Measurements from ENCODE around the gene APOBEC3F. TPM values are rescaled to one million over a fixed set of nuclear protein-coding genes. Genes with fewer than 3 reads are reported as not detected.
"Not testable (repeated sequence)": the region's sequence is repeated elsewhere in the genome, so short reads cannot be mapped to it uniquely, and the experiment has no call there.

APOBEC3F gene
- total RNA-seq (10 to 100 TPM; 12.5 to 40.4 (median 12.7) TPM), polyA plus RNA-seq (1 to 10 TPM; 4.9 to 9.1 TPM), total RNA-seq (9.4 reads per million, percentile 34 among the genes with 10 or more reads in this experiment)

GRCh38 chr22:39040538-39041296 is at the start of gene APOBEC3F:
APOBEC3F (plus strand) TSS chr22:39040864; CDS start chr22:39040961, 97 bp downstream.
- Mint-ChIP-seq H3K36me3 (peaks cover 0 to 15% (median 4%) of the 10 kb centered on the region in 5 donors), H3K4me3 (peak within 1 kb of the TSS; percentile 80 to 95 (median 88)), H3K27ac (peak within 1 kb of the TSS; percentile 84 to 93 (median 91)), H3K4me1 (peaks cover 28 to 48% (median 45%) of the 10 kb centered on the region in 7 donors)
- ATAC-seq (peak; percentile 96), DNase-seq (peak; percentile 47 to 70 (median 51))
- peaks cover 0 to 12% (median 0%) of the 10 kb centered on the region in 3 experiments for H3K36me3 ChIP-seq (ENCODE audit: control insufficient read depth in 2 of 3, insufficient read depth in 3 of 3, low read length in 3 of 3)
- H3K27me3 Mint-ChIP-seq; H3K9me3 Mint-ChIP-seq; H3K27me3 ChIP-seq (ENCODE audit: control insufficient read depth in 2 of 2, insufficient read depth in 2 of 2, low read length in 2 of 2); CTCF ChIA-PET; H3K9me3 ChIP-seq (ENCODE audit: control insufficient read depth in 2 of 3, low read length in 3 of 3): not testable (repeated sequence)
- POLR2A ChIA-PET, result interaction anchor here (0.8 to 1.5 kb wide), 3 partner anchors 8 to 27 kb away, joined by 3 to 6 read pairs (median 3); partner anchors contain the start of gene APOBEC3C
- peak within 1 kb of the TSS; percentile 77 for H3K27ac ChIP-seq (ENCODE audit: low read depth, low read length)
- peak within 1 kb of the TSS; percentile 51 for H3K4me3 ChIP-seq (ENCODE audit: low read length)
- intact Hi-C loops (cut with micrococcal nuclease), result loop anchor here (1.0 to 5.0 kb wide), 5 partner anchors 20 to 57 kb away; partner anchors contain the start of genes APOBEC3D (in 1 of the 2), APOBEC3G (in 1 of the 2) and APOBEC3H (in 1 of the 2)
- peaks cover 8 to 18% of the 10 kb centered on the region in 2 donors for H3K4me1 ChIP-seq (ENCODE audit: control insufficient read depth in 2 of 2, insufficient read depth in 2 of 2, low read length in 2 of 2)

GRCh38 chr22:38992871-38993371 is 47.7 kb upstream of the APOBEC3F start:
- Mint-ChIP-seq H3K4me3 (peak overlapping the region in 1 of 10 donors; percentile 34), H3K4me1 (peaks cover 5 to 34% (median 15%) of the 10 kb centered on the region in 7 donors), H3K27me3 (peaks cover 0 to 21% (median 4%) of the 10 kb centered on the region in 5 donors), H3K27ac (peak overlapping the region in 1 of 9 donors; percentile 85)
- DNase-seq; CTCF ChIA-PET; H3K9me3 Mint-ChIP-seq; intact Hi-C loops (cut with micrococcal nuclease); H3K36me3 ChIP-seq (ENCODE audit: control insufficient read depth in 2 of 3, insufficient read depth in 3 of 3, low read length in 3 of 3); H3K4me3 ChIP-seq (ENCODE audit: low read length); H3K4me1 ChIP-seq (ENCODE audit: control insufficient read depth in 2 of 2, insufficient read depth in 2 of 2, low read length in 2 of 2); H3K36me3 Mint-ChIP-seq; H3K9me3 ChIP-seq (ENCODE audit: control insufficient read depth in 2 of 3, low read length in 3 of 3); H3K27ac ChIP-seq (ENCODE audit: low read depth, low read length); ATAC-seq; H3K27me3 ChIP-seq (ENCODE audit: control insufficient read depth in 2 of 2, insufficient read depth in 2 of 2, low read length in 2 of 2); POLR2A ChIA-PET: not testable (repeated sequence)

- Mint-ChIP-seq H3K27ac (no peak overlapping the region), H3K4me3 (no peak overlapping the region), H3K9me3 (peaks cover 0 to 6% (median 3%) of the 10 kb centered on the region in 11 donors), H3K27me3 (peaks cover 0 to 33% (median 4%) of the 10 kb centered on the region in 5 donors), H3K4me1 (peaks cover 0 to 14% (median 5%) of the 10 kb centered on the region in 7 donors), H3K36me3 (peaks cover 0 to 3% (median 0%) of the 10 kb centered on the region in 5 donors)
- no peak for DNase-seq
- intact Hi-C loops (cut with micrococcal nuclease), result no loop called here
- ChIA-PET CTCF (no interaction called here), POLR2A (no interaction called here)
- H3K9me3 ChIP-seq (ENCODE audit: control insufficient read depth in 2 of 3, low read length in 3 of 3), result no peaks in the 10 kb centered on the region
- H3K4me1 ChIP-seq (ENCODE audit: control insufficient read depth in 2 of 2, insufficient read depth in 2 of 2, low read length in 2 of 2), result no peaks in the 10 kb centered on the region
- no peaks in the 10 kb centered on the region for H3K36me3 ChIP-seq (ENCODE audit: control insufficient read depth in 2 of 3, insufficient read depth in 3 of 3, low read length in 3 of 3)
- no peak overlapping the region for H3K4me3 ChIP-seq (ENCODE audit: low read length)
- no peak overlapping the region for H3K27ac ChIP-seq (ENCODE audit: low read depth, low read length)
- no peak for ATAC-seq
- H3K27me3 ChIP-seq (ENCODE audit: control insufficient read depth in 2 of 2, insufficient read depth in 2 of 2, low read length in 2 of 2), result no peaks in the 10 kb centered on the region
Observed at GRCh38 chr22:38996105-38996504, 44.6 kb upstream of the APOBEC3F start.

- H3K4me1 Mint-ChIP-seq, result peaks cover 0 to 14% (median 5%) of the 10 kb centered on the region in 7 donors
- H3K4me3 ChIP-seq (ENCODE audit: low read length), result no peak overlapping the region
- H3K36me3 Mint-ChIP-seq, result peaks cover 0 to 3% (median 0%) of the 10 kb centered on the region in 5 donors
- no peak for DNase-seq
- no peak overlapping the region for H3K27ac ChIP-seq (ENCODE audit: low read depth, low read length)
- peaks cover 1% of the 10 kb centered on the region in 2 donors for H3K4me1 ChIP-seq (ENCODE audit: control insufficient read depth in 2 of 2, insufficient read depth in 2 of 2, low read length in 2 of 2)
- no peak overlapping the region for H3K27ac Mint-ChIP-seq
- no peaks in the 10 kb centered on the region for H3K9me3 ChIP-seq (ENCODE audit: control insufficient read depth in 2 of 3, low read length in 3 of 3)
- CTCF ChIA-PET, result no interaction called here
- no peak for ATAC-seq
- H3K36me3 ChIP-seq (ENCODE audit: control insufficient read depth in 2 of 3, insufficient read depth in 3 of 3, low read length in 3 of 3), result no peaks in the 10 kb centered on the region
- intact Hi-C loops (cut with micrococcal nuclease), result no loop called here
- peaks cover 0 to 33% (median 4%) of the 10 kb centered on the region in 5 donors for H3K27me3 Mint-ChIP-seq
- H3K4me3 Mint-ChIP-seq, result no peak overlapping the region
- H3K9me3 Mint-ChIP-seq, result peaks cover 0 to 6% (median 3%) of the 10 kb centered on the region in 11 donors
- POLR2A ChIA-PET, result no interaction called here
- H3K27me3 ChIP-seq (ENCODE audit: control insufficient read depth in 2 of 2, insufficient read depth in 2 of 2, low read length in 2 of 2), result no peaks in the 10 kb centered on the region
Observed at GRCh38 chr22:38997518-38997917, 43.1 kb upstream of the APOBEC3F start.

- no peak overlapping the region for H3K27ac ChIP-seq (ENCODE audit: low read depth, low read length)
- H3K4me1 ChIP-seq (ENCODE audit: control insufficient read depth in 2 of 2, insufficient read depth in 2 of 2, low read length in 2 of 2), result peaks cover 9 to 11% of the 10 kb centered on the region in 2 donors
- ATAC-seq, result peak; percentile 95
- peak overlapping the region in 4 of 9 donors; percentile 7 to 41 (median 24) for H3K27ac Mint-ChIP-seq
- H3K4me3 Mint-ChIP-seq, result no peak overlapping the region
- intact Hi-C loops (cut with micrococcal nuclease), result loop anchor here (1.0 to 5.0 kb wide), 8 partner anchors 18 to 951 kb away; no protein-coding TSS in a partner anchor
- ChIA-PET POLR2A (interaction anchor here (0.7 to 2.7 kb wide), 6 partner anchors 10 to 139 kb away, joined by 3 to 14 read pairs (median 4); partner anchors contain the start of gene CBX6), CTCF (interaction anchor here (0.6 to 8.0 kb wide), 23 partner anchors 12 to 322 kb away, joined by 3 to 94 read pairs (median 5); partner anchors contain the start of gene APOBEC3B)
- peaks cover 0 to 17% (median 9%) of the 10 kb centered on the region in 7 donors for H3K4me1 Mint-ChIP-seq
- no peak overlapping the region for H3K4me3 ChIP-seq (ENCODE audit: low read length)
- H3K36me3 ChIP-seq (ENCODE audit: control insufficient read depth in 2 of 3, insufficient read depth in 3 of 3, low read length in 3 of 3), result no peaks in the 10 kb centered on the region
- no peaks in the 10 kb centered on the region for H3K9me3 ChIP-seq (ENCODE audit: control insufficient read depth in 2 of 3, low read length in 3 of 3)
- peaks cover 0 to 3% (median 0%) of the 10 kb centered on the region in 11 donors for H3K9me3 Mint-ChIP-seq
- no peaks in the 10 kb centered on the region for H3K36me3 Mint-ChIP-seq
- DNase-seq, result peak; percentile 40 to 69 (median 62)
- H3K27me3 ChIP-seq (ENCODE audit: control insufficient read depth in 2 of 2, insufficient read depth in 2 of 2, low read length in 2 of 2), result no peaks in the 10 kb centered on the region
- H3K27me3 Mint-ChIP-seq, result peaks cover 0 to 15% (median 0%) of the 10 kb centered on the region in 5 donors
Observed at GRCh38 chr22:39003165-39003638, 37.5 kb upstream of the APOBEC3F start.

- Histone ChIP-seq H3K4me3 (ENCODE audit: low read length) (no peak overlapping the region), H3K4me1 (ENCODE audit: control insufficient read depth in 2 of 2, insufficient read depth in 2 of 2, low read length in 2 of 2) (peaks cover 9 to 11% of the 10 kb centered on the region in 2 donors), H3K36me3 (ENCODE audit: control insufficient read depth in 2 of 3, insufficient read depth in 3 of 3, low read length in 3 of 3) (no peaks in the 10 kb centered on the region), H3K27ac (ENCODE audit: low read depth, low read length) (no peak overlapping the region), H3K27me3 (ENCODE audit: control insufficient read depth in 2 of 2, insufficient read depth in 2 of 2, low read length in 2 of 2) (no peaks in the 10 kb centered on the region), H3K9me3 (ENCODE audit: control insufficient read depth in 2 of 3, low read length in 3 of 3) (no peaks in the 10 kb centered on the region)
- DNase-seq (no peak), ATAC-seq (no peak)
- ChIA-PET CTCF (interaction anchor here (0.6 to 8.0 kb wide), 9 partner anchors 10 to 138 kb away, joined by 3 to 94 read pairs (median 4); no protein-coding TSS in a partner anchor), POLR2A (no interaction called here)
- Mint-ChIP-seq H3K27ac (no peak overlapping the region), H3K9me3 (no peaks in the 10 kb centered on the region), H3K4me1 (peaks cover 0 to 18% (median 13%) of the 10 kb centered on the region in 7 donors), H3K4me3 (no peak overlapping the region), H3K36me3 (no peaks in the 10 kb centered on the region), H3K27me3 (peaks cover 0 to 5% (median 0%) of the 10 kb centered on the region in 5 donors)
- intact Hi-C loops (cut with micrococcal nuclease), result loop anchor here (1.0 to 2.0 kb wide), 3 partner anchors 111 to 310 kb away; no protein-coding TSS in a partner anchor
Observed at GRCh38 chr22:39007177-39007576, 33.5 kb upstream of the APOBEC3F start.

Data from naive thymus-derived CD4-positive, alpha-beta T cell (primary cell).